HepG2 (cell line): ENCODE data around the gene HCK.

Experiments
- CHD4 ChIP-seq: fragments of 200-600 bp; sonication (generic); IDR thresholded peaks from 2 replicates; pipeline ENCODE4 v1.7.0; 2017; ENCODE audit warnings: mild to moderate bottlenecking, low read length, borderline replicate concordance
- MXI1 ChIP-seq: IDR thresholded peaks from 3 replicates; pipeline ENCODE4 v1.6.1; 2012; ENCODE audit warnings: low read depth, low read length, inconsistent platforms, borderline replicate concordance
- MYC ChIP-seq: sonication (generic); formaldehyde crosslinking; IDR thresholded peaks from 2 replicates; pipeline ENCODE4 v1.9.0; 2021; ENCODE audit warnings: missing genetic modification reagents, borderline replicate concordance
- PAX8 ChIP-seq: sonication (generic); formaldehyde crosslinking; IDR thresholded peaks from 2 replicates; pipeline ENCODE4 v1.8.0; 2022; ENCODE audit warnings: mild to moderate bottlenecking, missing genetic modification reagents, borderline replicate concordance
- PLRG1 ChIP-seq: fragments of 450-650 bp; conservative IDR thresholded peaks from 2 replicates; pipeline ENCODE4 v1.6.1; 2016
- RFX5 ChIP-seq: IDR thresholded peaks from 2 replicates; pipeline ENCODE4 v1.6.1; 2011; ENCODE audit warnings: low read depth, low read length, improper control_type of control experiment
- TARDBP ChIP-seq: sonication (generic); formaldehyde crosslinking; IDR thresholded peaks from 2 replicates; pipeline ENCODE4 v1.8.0; 2022; ENCODE audit warnings: mild to moderate bottlenecking, missing genetic modification reagents
- TOPORS ChIP-seq: sonication (generic); formaldehyde crosslinking; IDR thresholded peaks from 2 replicates; pipeline ENCODE4 v1.8.0; 2023; ENCODE audit warnings: mild to moderate bottlenecking, missing genetic modification reagents
- TF ChIP-seq, protein P1 (sequence below): IDR thresholded peaks from 2 replicates; pipeline ENCODE4 v1.6.1; 2012; ENCODE audit warnings: low read depth, low read length, improper control_type of control experiment
- TF ChIP-seq, protein P2 (sequence below): sonication (generic); formaldehyde crosslinking; IDR thresholded peaks from 2 replicates; pipeline ENCODE4 v1.5.0; 2020; ENCODE audit warnings: missing genetic modification reagents
- TF ChIP-seq, protein P3 (sequence below): sonication (generic); formaldehyde crosslinking; IDR thresholded peaks from 2 replicates; pipeline ENCODE4 v1.4.0; 2020; ENCODE audit warnings: missing genetic modification reagents
- TF ChIP-seq, protein P4 (sequence below): sonication (generic); formaldehyde crosslinking; IDR thresholded peaks from 2 replicates; pipeline ENCODE4 v1.4.0; 2020; ENCODE audit warnings: missing genetic modification reagents

DNA sequence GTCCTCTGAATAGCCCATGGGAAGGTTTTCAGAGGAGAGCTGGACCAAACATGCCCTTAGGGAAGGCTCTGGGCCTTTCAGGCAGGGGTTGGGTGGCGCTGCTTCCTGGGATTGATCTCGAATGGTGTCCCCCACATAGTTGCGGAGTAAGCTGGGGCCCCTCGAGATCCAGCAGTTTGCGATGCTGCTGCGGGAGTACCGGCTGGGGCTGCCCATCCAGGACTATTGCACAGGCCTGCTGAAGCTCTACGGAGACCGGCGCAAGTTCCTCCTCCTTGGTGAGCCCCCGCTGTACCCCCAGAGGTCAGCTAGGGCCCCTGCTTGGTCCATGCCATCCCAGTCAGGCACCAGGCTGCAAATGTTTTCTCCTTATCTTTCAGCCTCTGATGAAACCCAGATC lies 22.5 kb upstream of the HCK start:
- TF ChIP-seq, protein P1, sequence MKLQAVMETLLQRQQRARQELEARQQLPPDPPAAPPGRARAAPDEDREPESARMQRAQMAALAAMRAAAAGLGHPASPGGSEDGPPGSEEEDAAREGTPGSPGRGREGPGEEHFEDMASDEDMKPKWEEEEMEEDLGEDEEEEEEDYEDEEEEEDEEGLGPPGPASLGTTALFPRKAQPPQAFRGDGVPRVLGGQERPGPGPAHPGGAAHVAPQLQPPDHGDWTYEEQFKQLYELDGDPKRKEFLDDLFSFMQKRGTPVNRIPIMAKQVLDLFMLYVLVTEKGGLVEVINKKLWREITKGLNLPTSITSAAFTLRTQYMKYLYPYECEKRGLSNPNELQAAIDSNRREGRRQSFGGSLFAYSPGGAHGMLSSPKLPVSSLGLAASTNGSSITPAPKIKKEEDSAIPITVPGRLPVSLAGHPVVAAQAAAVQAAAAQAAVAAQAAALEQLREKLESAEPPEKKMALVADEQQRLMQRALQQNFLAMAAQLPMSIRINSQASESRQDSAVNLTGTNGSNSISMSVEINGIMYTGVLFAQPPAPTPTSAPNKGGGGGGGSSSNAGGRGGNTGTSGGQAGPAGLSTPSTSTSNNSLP, result no peak
- TF ChIP-seq RFX5 (no peak), PAX8 (CRISPR knock-in tag) (no peak), PLRG1 (no peak), TOPORS (CRISPR knock-in tag) (no peak), MYC (CRISPR knock-in tag) (no peak), TARDBP (no peak), CHD4 (no peak), MXI1 (no peak)
- TF ChIP-seq, protein P2, sequence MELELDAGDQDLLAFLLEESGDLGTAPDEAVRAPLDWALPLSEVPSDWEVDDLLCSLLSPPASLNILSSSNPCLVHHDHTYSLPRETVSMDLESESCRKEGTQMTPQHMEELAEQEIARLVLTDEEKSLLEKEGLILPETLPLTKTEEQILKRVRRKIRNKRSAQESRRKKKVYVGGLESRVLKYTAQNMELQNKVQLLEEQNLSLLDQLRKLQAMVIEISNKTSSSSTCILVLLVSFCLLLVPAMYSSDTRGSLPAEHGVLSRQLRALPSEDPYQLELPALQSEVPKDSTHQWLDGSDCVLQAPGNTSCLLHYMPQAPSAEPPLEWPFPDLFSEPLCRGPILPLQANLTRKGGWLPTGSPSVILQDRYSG (CRISPR knock-in tag), result no peak
- TF ChIP-seq, protein P3, sequence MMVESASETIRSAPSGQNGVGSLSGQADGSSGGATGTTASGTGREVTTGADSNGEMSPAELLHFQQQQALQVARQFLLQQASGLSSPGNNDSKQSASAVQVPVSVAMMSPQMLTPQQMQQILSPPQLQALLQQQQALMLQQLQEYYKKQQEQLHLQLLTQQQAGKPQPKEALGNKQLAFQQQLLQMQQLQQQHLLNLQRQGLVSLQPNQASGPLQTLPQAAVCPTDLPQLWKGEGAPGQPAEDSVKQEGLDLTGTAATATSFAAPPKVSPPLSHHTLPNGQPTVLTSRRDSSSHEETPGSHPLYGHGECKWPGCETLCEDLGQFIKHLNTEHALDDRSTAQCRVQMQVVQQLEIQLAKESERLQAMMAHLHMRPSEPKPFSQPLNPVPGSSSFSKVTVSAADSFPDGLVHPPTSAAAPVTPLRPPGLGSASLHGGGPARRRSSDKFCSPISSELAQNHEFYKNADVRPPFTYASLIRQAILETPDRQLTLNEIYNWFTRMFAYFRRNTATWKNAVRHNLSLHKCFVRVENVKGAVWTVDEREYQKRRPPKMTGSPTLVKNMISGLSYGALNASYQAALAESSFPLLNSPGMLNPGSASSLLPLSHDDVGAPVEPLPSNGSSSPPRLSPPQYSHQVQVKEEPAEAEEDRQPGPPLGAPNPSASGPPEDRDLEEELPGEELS, result no peak
- TF ChIP-seq, protein P4, sequence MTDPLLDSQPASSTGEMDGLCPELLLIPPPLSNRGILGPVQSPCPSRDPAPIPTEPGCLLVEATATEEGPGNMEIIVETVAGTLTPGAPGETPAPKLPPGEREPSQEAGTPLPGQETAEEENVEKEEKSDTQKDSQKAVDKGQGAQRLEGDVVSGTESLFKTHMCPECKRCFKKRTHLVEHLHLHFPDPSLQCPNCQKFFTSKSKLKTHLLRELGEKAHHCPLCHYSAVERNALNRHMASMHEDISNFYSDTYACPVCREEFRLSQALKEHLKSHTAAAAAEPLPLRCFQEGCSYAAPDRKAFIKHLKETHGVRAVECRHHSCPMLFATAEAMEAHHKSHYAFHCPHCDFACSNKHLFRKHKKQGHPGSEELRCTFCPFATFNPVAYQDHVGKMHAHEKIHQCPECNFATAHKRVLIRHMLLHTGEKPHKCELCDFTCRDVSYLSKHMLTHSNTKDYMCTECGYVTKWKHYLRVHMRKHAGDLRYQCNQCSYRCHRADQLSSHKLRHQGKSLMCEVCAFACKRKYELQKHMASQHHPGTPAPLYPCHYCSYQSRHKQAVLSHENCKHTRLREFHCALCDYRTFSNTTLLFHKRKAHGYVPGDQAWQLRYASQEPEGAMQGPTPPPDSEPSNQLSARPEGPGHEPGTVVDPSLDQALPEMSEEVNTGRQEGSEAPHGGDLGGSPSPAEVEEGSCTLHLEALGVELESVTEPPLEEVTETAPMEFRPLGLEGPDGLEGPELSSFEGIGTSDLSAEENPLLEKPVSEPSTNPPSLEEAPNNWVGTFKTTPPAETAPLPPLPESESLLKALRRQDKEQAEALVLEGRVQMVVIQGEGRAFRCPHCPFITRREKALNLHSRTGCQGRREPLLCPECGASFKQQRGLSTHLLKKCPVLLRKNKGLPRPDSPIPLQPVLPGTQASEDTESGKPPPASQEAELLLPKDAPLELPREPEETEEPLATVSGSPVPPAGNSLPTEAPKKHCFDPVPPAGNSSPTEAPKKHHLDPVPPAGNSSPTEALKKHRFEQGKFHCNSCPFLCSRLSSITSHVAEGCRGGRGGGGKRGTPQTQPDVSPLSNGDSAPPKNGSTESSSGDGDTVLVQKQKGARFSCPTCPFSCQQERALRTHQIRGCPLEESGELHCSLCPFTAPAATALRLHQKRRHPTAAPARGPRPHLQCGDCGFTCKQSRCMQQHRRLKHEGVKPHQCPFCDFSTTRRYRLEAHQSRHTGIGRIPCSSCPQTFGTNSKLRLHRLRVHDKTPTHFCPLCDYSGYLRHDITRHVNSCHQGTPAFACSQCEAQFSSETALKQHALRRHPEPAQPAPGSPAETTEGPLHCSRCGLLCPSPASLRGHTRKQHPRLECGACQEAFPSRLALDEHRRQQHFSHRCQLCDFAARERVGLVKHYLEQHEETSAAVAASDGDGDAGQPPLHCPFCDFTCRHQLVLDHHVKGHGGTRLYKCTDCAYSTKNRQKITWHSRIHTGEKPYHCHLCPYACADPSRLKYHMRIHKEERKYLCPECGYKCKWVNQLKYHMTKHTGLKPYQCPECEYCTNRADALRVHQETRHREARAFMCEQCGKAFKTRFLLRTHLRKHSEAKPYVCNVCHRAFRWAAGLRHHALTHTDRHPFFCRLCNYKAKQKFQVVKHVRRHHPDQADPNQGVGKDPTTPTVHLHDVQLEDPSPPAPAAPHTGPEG (CRISPR knock-in tag), result no peak
